Fibroblast of lung (primary cell): ENCODE results near the gene CHSY1. TPM values are rescaled to one million over a fixed set of nuclear protein-coding genes. Genes with fewer than 3 reads are reported as not detected.
A peak's percentile ranks its signal among the peaks of the same experiment; 100 is the strongest.

Source experiments
- DNase-seq, 2 donors: peaks; one replicate each; pipeline versions ENCODE4 v3.0.0 to v3.0.0-alpha.2; 2010; ENCODE audit warnings: low read depth in 2 of 2
- H2AFZ ChIP-seq: 2 replicates; pipeline ENCODE4 v1.5.1; 2012; ENCODE audit warnings: low read length, control low read depth, inconsistent platforms
- H3K27ac ChIP-seq: 2 replicates; pipeline ENCODE4 v1.5.1; 2011; ENCODE audit warnings: low read length, control low read depth; ENCODE audit not compliant: insufficient read depth
- H3K27me3 ChIP-seq: 2 replicates; pipeline ENCODE4 v1.5.1; 2011; ENCODE audit warnings: mild to moderate bottlenecking, low read length; ENCODE audit not compliant: control insufficient read depth, insufficient read depth
- H3K36me3 ChIP-seq: 2 replicates; pipeline ENCODE4 v1.5.1; 2011; ENCODE audit warnings: low read length; ENCODE audit not compliant: control insufficient read depth, insufficient read depth
- H3K4me1 ChIP-seq: 2 replicates; pipeline ENCODE4 v1.5.1; 2011; ENCODE audit warnings: low read length; ENCODE audit not compliant: control insufficient read depth, insufficient read depth; ENCODE audit errors: extremely low read depth
- H3K4me2 ChIP-seq: 2 replicates; pipeline ENCODE4 v1.5.1; 2011; ENCODE audit warnings: low read length, control low read depth; ENCODE audit not compliant: insufficient read depth; ENCODE audit errors: extremely low read depth
- H3K4me3 ChIP-seq, 4 experiments: fragments of 200-600 bp in 1 of 4; sonication (generic) in 1 of 4; replicated peaks in 1 of 4; 2 replicates each; pipeline ENCODE4 v1.5.1; 2011 to 2016; ENCODE audit warnings: low read length in 4 of 4, low read depth in 3 of 4, mild to moderate bottlenecking in 3 of 4, control low read depth in 2 of 4, inconsistent platforms in 1 of 4, mixed read lengths in 1 of 4; ENCODE audit not compliant: insufficient read depth in 1 of 4; ENCODE audit errors: control extremely low read depth in 1 of 4
- H3K79me2 ChIP-seq: 2 replicates; pipeline ENCODE4 v1.5.1; 2012; ENCODE audit warnings: mild to moderate bottlenecking, low read length, inconsistent platforms; ENCODE audit not compliant: control insufficient read depth, insufficient read depth
- H3K9ac ChIP-seq: 2 replicates; pipeline ENCODE4 v1.5.1; 2011; ENCODE audit warnings: mild to moderate bottlenecking, low read length, control low read depth; ENCODE audit not compliant: insufficient read depth
- H3K9me3 ChIP-seq: 2 replicates; pipeline ENCODE4 v1.5.1; 2012; ENCODE audit warnings: low read depth, low read length; ENCODE audit not compliant: control insufficient read depth, insufficient read depth
- H4K20me1 ChIP-seq: 2 replicates; pipeline ENCODE4 v1.5.1; 2011; ENCODE audit warnings: low read length; ENCODE audit not compliant: control insufficient read depth, insufficient read depth; ENCODE audit errors: extremely low read depth
- CTCF ChIP-seq, 2 donors: IDR thresholded peaks in 1 of 2; conservative IDR thresholded peaks in 1 of 2; 1 replicate in 1 of 2; 2 replicates in 1 of 2; pipeline ENCODE4 v1.5.1; 2011 to 2012; ENCODE audit warnings: low read length in 2 of 2, control low read depth in 1 of 2, inconsistent platforms in 1 of 2, low read depth in 1 of 2, mild to moderate bottlenecking in 1 of 2
- EZH2 ChIP-seq: IDR thresholded peaks from 2 replicates; pipeline ENCODE4 v1.5.1; 2012; ENCODE audit warnings: low read length, control low read depth, mild to moderate bottlenecking; ENCODE audit errors: missing control alignments
- polyA plus RNA-seq, 2 donors: library from polyadenylated mRNA; depleted of rRNA in 1 of 2; stranded (reverse) in 1 of 2; unstranded in 1 of 2; fragments of >200 nt; gene quantifications; 2 replicates each; pipeline ENCODE4 v1.2.1, GENCODE V29; 2011 to 2012; ENCODE audit warnings: missing spikeins in 1 of 2
- total RNA-seq: library from RNA; depleted of rRNA; stranded (reverse); fragments of >200 nt; gene quantifications from 2 replicates; pipeline ENCODE4 v1.2.1, GENCODE V29; 2014

The CHSY1 gene
- total and polyA plus RNA-seq, 2 donors (not counting 1 experiment from before 2014, with no cell fraction given) = 28.6 to 57.0 TPM

DNA sequence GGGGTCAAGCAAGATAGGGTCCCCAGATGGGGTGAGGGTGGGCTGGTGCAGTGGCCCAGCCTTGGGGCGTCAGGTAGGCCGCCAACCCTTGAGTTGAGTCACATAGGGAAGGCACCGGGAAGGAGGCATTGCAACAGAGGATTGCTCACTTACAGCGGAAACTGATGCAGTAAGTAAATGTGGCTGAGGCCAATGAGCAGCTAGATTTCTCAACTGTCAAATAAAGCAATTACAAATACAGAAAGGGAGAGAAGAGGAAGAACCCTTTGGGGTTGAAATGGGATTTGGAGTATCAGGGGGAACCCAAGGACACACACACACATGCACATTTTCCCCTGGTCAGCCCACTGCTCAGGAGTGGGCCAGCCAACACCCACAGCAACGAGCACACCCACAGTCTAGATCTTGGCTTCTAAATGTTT is 44.0 kb downstream of the CHSY1 start:
- Histone ChIP-seq H3K27ac (peak overlapping the region; percentile 89), H3K4me3 (no peak overlapping the region), H3K4me2 (peak overlapping the region; percentile 17), H3K79me2 (peaks cover 93% of the 10 kb centered on the region), H3K9me3 (no peaks in the 10 kb centered on the region), H3K27me3 (no peaks in the 10 kb centered on the region), H3K36me3 (no peaks in the 10 kb centered on the region), H2AFZ (no peak overlapping the region), H3K4me1 (peaks cover 36% of the 10 kb centered on the region), H4K20me1 (no peaks in the 10 kb centered on the region), H3K9ac (no peak overlapping the region)
- DNase-seq = peak; percentile 73 to 89
- TF ChIP-seq CTCF (conservative IDR thresholded peaks at IDR 0.05 in 1 of 2, IDR thresholded peaks at IDR 0.05 in 1 of 2; ENCODE audit: low read depth in 1 of 2, low read length in 2 of 2) = no peak
- TF ChIP-seq EZH2 = no peak

DNA sequence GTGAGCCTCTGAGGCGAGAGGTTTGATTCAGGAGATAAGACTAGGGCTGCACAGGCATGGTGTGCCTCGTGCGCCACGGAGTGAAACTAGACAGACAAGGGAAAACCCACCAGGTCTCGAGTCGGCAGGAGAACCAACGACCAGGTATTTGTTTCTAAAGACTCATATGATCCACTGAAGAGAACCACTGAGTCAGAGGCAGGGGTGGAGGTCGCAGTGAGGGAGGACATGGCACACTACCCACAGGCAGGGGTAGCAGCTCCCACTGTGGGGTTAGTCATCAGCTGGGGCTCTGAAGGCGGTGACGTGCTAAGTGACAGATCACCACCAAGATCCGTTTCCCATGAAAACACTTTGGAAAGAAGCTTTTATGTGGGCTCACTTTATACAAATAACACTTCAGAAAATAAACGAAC is 45.7 kb downstream of the CHSY1 start:
- Histone ChIP-seq H3K4me2 (peak overlapping the region; percentile 64), H3K9me3 (no peaks in the 10 kb centered on the region), H3K36me3 (no peaks in the 10 kb centered on the region), H3K79me2 (peaks cover 83% of the 10 kb centered on the region), H3K9ac (peak overlapping the region; percentile 53), H4K20me1 (no peaks in the 10 kb centered on the region), H3K4me1 (peaks cover 40% of the 10 kb centered on the region), H2AFZ (no peak overlapping the region), H3K4me3 (peak overlapping the region; percentile 13 to 29 (median 16)), H3K27me3 (no peaks in the 10 kb centered on the region), H3K27ac (peak overlapping the region; percentile 89)
- DNase-seq = peak; percentile 89 to 91
- no peak for TF ChIP-seq CTCF (conservative IDR thresholded peaks at IDR 0.05 in 1 of 2, IDR thresholded peaks at IDR 0.05 in 1 of 2; ENCODE audit: low read depth in 1 of 2, low read length in 2 of 2)
- no peak for TF ChIP-seq EZH2

- Histone ChIP-seq H3K9ac (no peak overlapping the region), H3K4me3 (no peak overlapping the region)
- TF ChIP-seq EZH2 (no peak), CTCF (conservative IDR thresholded peaks at IDR 0.05 in 1 of 2, IDR thresholded peaks at IDR 0.05 in 1 of 2; ENCODE audit: low read depth in 1 of 2, low read length in 2 of 2) (no peak)
These were observed 46.9 kb downstream of the CHSY1 start for GRCh38 chr15:101204739-101205535.

More at GRCh38 chr15:101204739-101205535, 46.9 kb downstream of the CHSY1 start:
- H3K27ac ChIP-seq = peak overlapping the region; percentile 89
- no peaks in the 10 kb centered on the region for H3K27me3 ChIP-seq
- no peaks in the 10 kb centered on the region for H3K36me3 ChIP-seq
- no peaks in the 10 kb centered on the region for H4K20me1 ChIP-seq
- no peak overlapping the region for H2AFZ ChIP-seq
- peak; percentile 40 to 81 for DNase-seq
- peaks cover 45% of the 10 kb centered on the region for H3K4me1 ChIP-seq
- H3K4me2 ChIP-seq = peak overlapping the region; percentile 49
- peaks cover 80% of the 10 kb centered on the region for H3K79me2 ChIP-seq
- H3K9me3 ChIP-seq = no peaks in the 10 kb centered on the region
